Measurements from ENCODE around the gene PCIF1.

- no peak for TF ChIP-seq JUND (IDR thresholded peaks at IDR 0.05)
- no peak for TF ChIP-seq FOXA1 (IDR thresholded peaks at IDR 0.05)
- no peak for TF ChIP-seq CTCF (IDR thresholded peaks at IDR 0.05; ENCODE audit: low read depth, low read length, missing input control)
- TF ChIP-seq MAX (IDR thresholded peaks at IDR 0.05) = no peak
- TF ChIP-seq SP1 (IDR thresholded peaks at IDR 0.05) = no peak
- no peak for TF ChIP-seq YY1 (IDR thresholded peaks at IDR 0.05)
- no peak for TF ChIP-seq TAF1 (conservative IDR thresholded peaks at IDR 0.05)
- no peak for TF ChIP-seq REST (IDR thresholded peaks at IDR 0.05)
- no peak for TF ChIP-seq ZBTB33 (IDR thresholded peaks at IDR 0.05)
- TF ChIP-seq GABPA (IDR thresholded peaks at IDR 0.05 in 1 of 2, conservative IDR thresholded peaks at IDR 0.05 in 1 of 2) = no peak
Measured at GRCh38 chr20:45920462-45921336, 13.8 kb upstream of the PCIF1 start.
